ENCODE results near the gene NRG3. TPM values are rescaled to one million over a fixed set of nuclear protein-coding genes. Genes with fewer than 3 reads are reported as not detected.

NRG3 gene
- total and polyA plus RNA-seq, 2 of the 4 experiments (the other 2 are of a cell fraction), result not detected

DNA sequence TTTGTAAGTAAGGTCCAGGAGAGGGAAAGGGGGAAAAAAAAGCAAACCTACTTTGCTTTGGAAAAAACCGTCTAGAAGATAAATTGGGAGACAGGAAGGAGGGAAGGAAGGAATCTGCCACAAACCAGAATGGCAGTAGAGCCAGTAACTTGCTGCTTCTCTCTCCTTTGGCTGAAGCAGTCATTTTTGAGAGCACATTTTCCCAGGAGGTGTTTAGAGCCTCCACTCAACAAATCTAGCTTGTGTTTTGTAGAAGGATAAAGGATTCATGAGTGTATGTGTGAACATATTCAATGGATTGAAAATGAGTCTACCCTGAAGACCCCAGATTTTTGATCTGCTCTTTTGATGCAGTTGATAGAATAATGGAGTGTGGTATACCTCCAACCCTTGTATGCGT is 2.6 kb downstream of the NRG3 start:
- WGBS, 2 experiments (ENCODE audit: extremely low coverage in 2 of 2, insufficient read length in 1 of 2), result no CpG with 5 or more reads among the region's 2 CpGs
- dilution Hi-C loops (cut with HindIII; ENCODE audit: low sequenced_read_pairs, unreplicated experiment) (no loop called here), in situ Hi-C loops (cut with MboI; ENCODE audit: low sequenced_read_pairs) (no loop called here), intact Hi-C loops (cut with micrococcal nuclease) (no loop called here)
- Histone ChIP-seq H3K4me2 (ENCODE audit: low read depth, low read length) (no peak overlapping the region), H3K4ac (ENCODE audit: low read depth, low read length) (no peak overlapping the region), H3K23ac (ENCODE audit: low read depth, low read length) (no peak overlapping the region), H4K91ac (ENCODE audit: insufficient read depth, low read depth, low read length) (no peak overlapping the region), H3K36me3 (ENCODE audit: control insufficient read depth, insufficient read depth, low read length) (no peaks in the 10 kb centered on the region), H3K79me1 (ENCODE audit: low read depth in 1 of 2, low read length in 2 of 2) (no peaks in the 10 kb centered on the region), H3K18ac (ENCODE audit: low read depth, low read length) (no peak overlapping the region), H3K56ac (ENCODE audit: extremely low read depth, insufficient read depth, low read length) (no peak overlapping the region), H2BK20ac (ENCODE audit: low read depth, low read length) (no peak overlapping the region), H3K9ac (ENCODE audit: low read depth, low read length) (no peak overlapping the region), H2AK9ac (replicated peaks; ENCODE audit: low read depth, low read length, poor library complexity) (no peak overlapping the region), H3K4me1 (ENCODE audit: control insufficient read depth, insufficient read depth, low read length) (no peaks in the 10 kb centered on the region), H2AFZ (replicated peaks; ENCODE audit: low read length, poor library complexity) (no peak overlapping the region), H3K27ac (ENCODE audit: insufficient read depth, low read length) (no peak overlapping the region), H4K8ac (ENCODE audit: low read depth in 2 of 2, low read length in 2 of 2) (no peak overlapping the region), H4K20me1 (ENCODE audit: insufficient read depth, low read length) (no peaks in the 10 kb centered on the region), H2BK120ac (ENCODE audit: low read depth, low read length) (no peak overlapping the region), H3K9me3 (ENCODE audit: control insufficient read depth, insufficient read depth, low read length) (no peaks in the 10 kb centered on the region; the same call in 1 of the 2 replicates), H2BK15ac (ENCODE audit: low read depth, low read length) (no peak overlapping the region), H3K4me3 (ENCODE audit: insufficient read depth, low read depth, low read length) (no peak overlapping the region), H2BK5ac (ENCODE audit: low read depth, low read length, poor library complexity, severe bottlenecking) (no peak overlapping the region), H3K14ac (replicated peaks; ENCODE audit: low read depth, low read length) (no peak overlapping the region), H2AK5ac (ENCODE audit: low read depth, low read length) (no peak overlapping the region), H4K5ac (ENCODE audit: low read depth, low read length) (no peak overlapping the region), H3K9me1 (ENCODE audit: insufficient read depth, low read length) (no peaks in the 10 kb centered on the region), H3K27me3 (ENCODE audit: control insufficient read depth, insufficient read depth, low read length) (peaks cover 11% of the 10 kb centered on the region; the same call in 1 of the 2 replicates)
- TF ChIP-seq, protein P1, sequence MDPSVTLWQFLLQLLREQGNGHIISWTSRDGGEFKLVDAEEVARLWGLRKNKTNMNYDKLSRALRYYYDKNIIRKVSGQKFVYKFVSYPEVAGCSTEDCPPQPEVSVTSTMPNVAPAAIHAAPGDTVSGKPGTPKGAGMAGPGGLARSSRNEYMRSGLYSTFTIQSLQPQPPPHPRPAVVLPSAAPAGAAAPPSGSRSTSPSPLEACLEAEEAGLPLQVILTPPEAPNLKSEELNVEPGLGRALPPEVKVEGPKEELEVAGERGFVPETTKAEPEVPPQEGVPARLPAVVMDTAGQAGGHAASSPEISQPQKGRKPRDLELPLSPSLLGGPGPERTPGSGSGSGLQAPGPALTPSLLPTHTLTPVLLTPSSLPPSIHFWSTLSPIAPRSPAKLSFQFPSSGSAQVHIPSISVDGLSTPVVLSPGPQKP (IDR thresholded peaks at IDR 0.05; ENCODE audit: borderline replicate concordance, low read depth, low read length), result no peak
- no peak for TF ChIP-seq FOS (IDR thresholded peaks at IDR 0.05; ENCODE audit: low read depth, low read length)
- ATAC-seq (ENCODE audit: low read depth), result no peak
- ChIA-PET CTCF (no interaction called here), POLR2A (ENCODE audit: unreplicated experiment) (no interaction called here)
- DNase-seq, result no peak
- BruUV-seq (replicated peaks), result no TSS peak

All from IMR-90 (cell line).